ENCODE data around the gene ATP2B3.

Gene ATP2B3

DNA sequence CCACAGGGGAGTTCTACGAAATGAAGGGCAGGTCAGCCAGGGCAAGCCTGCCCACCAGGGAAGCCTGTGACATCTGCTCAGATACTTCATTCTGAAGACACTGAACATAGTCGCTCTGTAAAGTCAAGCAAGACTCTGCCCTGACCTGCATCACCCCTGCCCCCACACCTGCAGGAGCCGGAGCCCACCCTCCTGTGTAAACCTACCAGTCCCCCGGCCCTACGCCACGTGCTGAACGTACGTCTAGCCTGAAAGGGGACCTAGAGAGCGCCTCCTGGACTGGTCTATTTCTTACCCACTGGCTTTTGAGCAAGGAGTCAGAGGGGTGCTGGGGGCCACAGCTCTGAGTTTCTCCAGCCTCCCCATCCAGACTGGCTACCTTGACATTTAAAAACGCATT, 69.9 kb downstream of the ATP2B3 start:
- Histone ChIP-seq H4K20me1 (ENCODE audit: insufficient read depth, low read length, poor library complexity, severe bottlenecking) (no peaks in the 10 kb centered on the region), H3K79me2 (ENCODE audit: insufficient read depth, low read length) (no peaks in the 10 kb centered on the region), H3K4me2 (ENCODE audit: low read depth, low read length, poor library complexity, severe bottlenecking) (no peak overlapping the region), H2AFZ (ENCODE audit: low read length) (no peak overlapping the region), H3K27me3 (ENCODE audit: insufficient read depth, low read length, poor library complexity, severe bottlenecking) (no peaks in the 10 kb centered on the region), H3K4me3 (ENCODE audit: low read length, poor library complexity, severe bottlenecking) (no peak overlapping the region), H3K9ac (ENCODE audit: low read depth, low read length, poor library complexity, severe bottlenecking) (no peak overlapping the region), H3K36me3 (ENCODE audit: insufficient read depth, low read length) (peaks cover 10% of the 10 kb centered on the region; the same call in 1 of the 2 replicates), H3F3A (ENCODE audit: low read depth) (peaks cover 5% of the 10 kb centered on the region; the same call in 1 of the 2 replicates), H3K9me2 (replicated peaks; ENCODE audit: low read depth, low read length) (no peaks in the 10 kb centered on the region), H3K9me3 (ENCODE audit: insufficient read depth, low read depth, low read length) (no peaks in the 10 kb centered on the region), H3K4me1 (ENCODE audit: insufficient read depth, low read length, poor library complexity, severe bottlenecking) (peaks cover 10% of the 10 kb centered on the region)
- TF ChIP-seq EZH2phosphoT487 (IDR thresholded peaks at IDR 0.05; ENCODE audit: borderline replicate concordance) = no peak
- TF ChIP-seq, protein P1, sequence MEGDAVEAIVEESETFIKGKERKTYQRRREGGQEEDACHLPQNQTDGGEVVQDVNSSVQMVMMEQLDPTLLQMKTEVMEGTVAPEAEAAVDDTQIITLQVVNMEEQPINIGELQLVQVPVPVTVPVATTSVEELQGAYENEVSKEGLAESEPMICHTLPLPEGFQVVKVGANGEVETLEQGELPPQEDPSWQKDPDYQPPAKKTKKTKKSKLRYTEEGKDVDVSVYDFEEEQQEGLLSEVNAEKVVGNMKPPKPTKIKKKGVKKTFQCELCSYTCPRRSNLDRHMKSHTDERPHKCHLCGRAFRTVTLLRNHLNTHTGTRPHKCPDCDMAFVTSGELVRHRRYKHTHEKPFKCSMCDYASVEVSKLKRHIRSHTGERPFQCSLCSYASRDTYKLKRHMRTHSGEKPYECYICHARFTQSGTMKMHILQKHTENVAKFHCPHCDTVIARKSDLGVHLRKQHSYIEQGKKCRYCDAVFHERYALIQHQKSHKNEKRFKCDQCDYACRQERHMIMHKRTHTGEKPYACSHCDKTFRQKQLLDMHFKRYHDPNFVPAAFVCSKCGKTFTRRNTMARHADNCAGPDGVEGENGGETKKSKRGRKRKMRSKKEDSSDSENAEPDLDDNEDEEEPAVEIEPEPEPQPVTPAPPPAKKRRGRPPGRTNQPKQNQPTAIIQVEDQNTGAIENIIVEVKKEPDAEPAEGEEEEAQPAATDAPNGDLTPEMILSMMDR (conservative IDR thresholded peaks at IDR 0.05; ENCODE audit: low read length) = no peak

DNA sequence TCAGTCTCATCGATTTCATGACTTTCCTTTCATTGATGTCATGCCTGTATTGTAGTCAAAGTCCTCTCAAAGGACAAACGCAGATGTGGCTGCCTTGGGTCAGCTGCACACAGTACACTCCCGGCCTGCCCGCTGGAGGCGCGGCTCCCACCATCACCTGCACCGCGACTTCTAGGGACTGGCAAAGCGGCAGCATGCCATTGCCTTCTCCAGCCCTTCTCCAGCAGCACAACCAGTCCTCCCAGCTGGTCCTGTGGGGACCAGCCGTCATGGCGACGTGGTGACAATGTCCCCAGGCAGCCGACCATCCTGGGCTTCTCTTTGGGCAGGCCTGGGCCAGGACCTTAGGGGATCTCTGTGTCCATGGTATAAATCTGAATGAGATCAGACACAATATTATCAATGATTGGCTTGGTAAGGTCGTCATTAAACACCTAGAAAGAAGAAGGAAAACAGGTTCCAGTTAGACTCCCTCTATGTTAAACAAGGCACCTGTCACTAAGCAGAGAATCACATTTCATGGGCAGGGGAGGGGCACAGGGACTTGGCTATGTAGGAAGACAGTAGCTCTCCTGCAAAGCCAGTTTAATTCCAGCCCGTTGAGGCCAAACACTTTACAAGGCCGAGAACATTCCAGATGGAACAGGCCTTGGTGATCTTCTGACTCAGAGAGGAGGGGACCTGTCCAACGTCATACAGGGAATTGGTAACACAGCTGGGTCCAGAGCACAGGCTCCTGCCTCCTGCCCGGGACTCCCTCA, 70.8 kb downstream of the ATP2B3 start:
- H3K4me3 ChIP-seq (ENCODE audit: low read length, poor library complexity, severe bottlenecking) = no peak overlapping the region
- H3K79me2 ChIP-seq (ENCODE audit: insufficient read depth, low read length) = no peaks in the 10 kb centered on the region
- H3F3A ChIP-seq (ENCODE audit: low read depth) = no peaks in the 10 kb centered on the region
- TF ChIP-seq, protein P1 (conservative IDR thresholded peaks at IDR 0.05; ENCODE audit: low read length) = no peak
- TF ChIP-seq EZH2phosphoT487 (IDR thresholded peaks at IDR 0.05; ENCODE audit: borderline replicate concordance) = no peak
- no peaks in the 10 kb centered on the region for H3K9me2 ChIP-seq (replicated peaks; ENCODE audit: low read depth, low read length)
- peaks cover 10% of the 10 kb centered on the region; the same call in 1 of the 2 replicates for H3K36me3 ChIP-seq (ENCODE audit: insufficient read depth, low read length)
- H3K9me3 ChIP-seq (ENCODE audit: insufficient read depth, low read depth, low read length) = no peaks in the 10 kb centered on the region
- no peak overlapping the region for H3K9ac ChIP-seq (ENCODE audit: low read depth, low read length, poor library complexity, severe bottlenecking)
- no peaks in the 10 kb centered on the region for H4K20me1 ChIP-seq (ENCODE audit: insufficient read depth, low read length, poor library complexity, severe bottlenecking)
- H3K4me1 ChIP-seq (ENCODE audit: insufficient read depth, low read length, poor library complexity, severe bottlenecking) = peaks cover 5% of the 10 kb centered on the region
- no peaks in the 10 kb centered on the region for H3K27me3 ChIP-seq (ENCODE audit: insufficient read depth, low read length, poor library complexity, severe bottlenecking)
- H3K4me2 ChIP-seq (ENCODE audit: low read depth, low read length, poor library complexity, severe bottlenecking) = no peak overlapping the region
- no peak overlapping the region for H2AFZ ChIP-seq (ENCODE audit: low read length)

DNA sequence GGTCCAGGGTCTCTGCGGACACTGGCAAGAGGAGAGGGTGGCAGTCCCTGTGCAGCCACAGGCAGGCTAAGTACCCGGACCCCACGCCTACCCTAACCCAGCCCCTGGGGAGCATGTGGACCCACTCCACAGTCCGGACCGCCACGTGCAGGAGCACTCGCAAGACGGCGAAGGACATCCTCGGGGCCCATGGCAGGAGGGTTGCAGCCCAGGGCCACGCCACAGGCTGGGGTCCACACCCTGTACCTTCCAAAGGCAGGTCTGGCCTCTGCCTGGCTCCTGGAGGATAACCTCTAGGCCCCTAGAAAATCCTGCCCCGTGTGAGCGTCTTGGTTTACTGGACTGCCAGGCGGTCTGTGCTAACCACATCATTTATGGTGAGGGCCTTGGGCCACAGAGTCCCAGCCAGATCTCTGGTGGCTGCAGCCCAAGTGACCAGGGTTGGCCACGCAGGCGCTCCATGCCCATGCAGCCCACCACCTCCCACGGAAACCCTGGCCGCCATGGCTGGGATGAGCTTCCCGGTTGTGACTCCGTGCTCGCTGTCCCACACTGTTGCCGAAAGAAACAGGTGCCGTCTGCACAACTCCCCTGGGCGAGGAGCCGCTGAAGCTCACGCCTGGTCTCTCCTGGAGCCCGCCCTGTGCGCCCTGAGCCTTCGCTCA, 71.5 kb downstream of the ATP2B3 start:
- no peaks in the 10 kb centered on the region for H3K9me2 ChIP-seq (replicated peaks; ENCODE audit: low read depth, low read length)
- no peaks in the 10 kb centered on the region for H3K79me2 ChIP-seq (ENCODE audit: insufficient read depth, low read length)
- H3K9me3 ChIP-seq (ENCODE audit: insufficient read depth, low read depth, low read length) = no peaks in the 10 kb centered on the region
- no peaks in the 10 kb centered on the region for H4K20me1 ChIP-seq (ENCODE audit: insufficient read depth, low read length, poor library complexity, severe bottlenecking)
- peaks cover 14% of the 10 kb centered on the region; the same call in 1 of the 2 replicates for H3K36me3 ChIP-seq (ENCODE audit: insufficient read depth, low read length)
- H2AFZ ChIP-seq (ENCODE audit: low read length) = no peak overlapping the region
- H3K4me2 ChIP-seq (ENCODE audit: low read depth, low read length, poor library complexity, severe bottlenecking) = no peak overlapping the region
- H3K4me3 ChIP-seq (ENCODE audit: low read length, poor library complexity, severe bottlenecking) = no peak overlapping the region
- H3K9ac ChIP-seq (ENCODE audit: low read depth, low read length, poor library complexity, severe bottlenecking) = no peak overlapping the region
- TF ChIP-seq EZH2phosphoT487 (IDR thresholded peaks at IDR 0.05; ENCODE audit: borderline replicate concordance) = no peak
- TF ChIP-seq, protein P1 (conservative IDR thresholded peaks at IDR 0.05; ENCODE audit: low read length) = no peak
- H3F3A ChIP-seq (ENCODE audit: low read depth) = no peaks in the 10 kb centered on the region
- H3K27me3 ChIP-seq (ENCODE audit: insufficient read depth, low read length, poor library complexity, severe bottlenecking) = no peaks in the 10 kb centered on the region
- no peaks in the 10 kb centered on the region for H3K4me1 ChIP-seq (ENCODE audit: insufficient read depth, low read length, poor library complexity, severe bottlenecking)
